GM23248 (cell line): Measurements from ENCODE around the gene COA8. TPM values are rescaled to one million over a fixed set of nuclear protein-coding genes. Genes with fewer than 3 reads are reported as not detected.
A peak's percentile ranks its signal among the peaks of the same experiment; 100 is the strongest.

Experiments
- DNase-seq: peaks from one replicate; pipeline ENCODE4 v3.0.0-alpha.2; 2015
- H2AFZ ChIP-seq: fragments of 200-600 bp; sonication (generic); 2 replicates; pipeline ENCODE4 v1.6.1; 2016; ENCODE audit warnings: antibody characterized with exemption
- H3F3A ChIP-seq: fragments of 200-600 bp; sonication (generic); 2 replicates; pipeline ENCODE4 v1.6.1; 2016; ENCODE audit warnings: mild to moderate bottlenecking, antibody characterized with exemption, mixed run types; ENCODE audit not compliant: insufficient read depth
- H3K27ac ChIP-seq: fragments of 200-600 bp; sonication (generic); 2 replicates; pipeline ENCODE4 v1.5.1; 2016; ENCODE audit warnings: mild to moderate bottlenecking
- H3K27me3 ChIP-seq: fragments of 200-600 bp; sonication (generic); replicated peaks from 2 replicates; pipeline ENCODE4 v1.6.1; 2016; ENCODE audit warnings: mild to moderate bottlenecking; ENCODE audit not compliant: insufficient read depth
- H3K36me3 ChIP-seq: fragments of 200-600 bp; sonication (generic); 2 replicates; pipeline ENCODE4 v1.6.1; 2016; ENCODE audit warnings: low read depth, mild to moderate bottlenecking
- H3K4me1 ChIP-seq: fragments of 200-600 bp; sonication (generic); 2 replicates; pipeline ENCODE4 v1.6.1; 2016; ENCODE audit warnings: mild to moderate bottlenecking; ENCODE audit not compliant: insufficient read depth
- H3K4me2 ChIP-seq: fragments of 200-600 bp; sonication (generic); one replicate; pipeline ENCODE4 v1.6.1; 2016; ENCODE audit warnings: mild to moderate bottlenecking; ENCODE audit not compliant: unreplicated experiment
- H3K4me3 ChIP-seq: fragments of 200-600 bp; sonication (generic); 2 replicates; pipeline ENCODE4 v1.5.1; 2016; ENCODE audit warnings: mild to moderate bottlenecking
- H3K79me2 ChIP-seq: fragments of 200-600 bp; sonication (generic); 2 replicates; pipeline ENCODE4 v1.6.1; 2016; ENCODE audit warnings: mild to moderate bottlenecking; ENCODE audit not compliant: insufficient read depth
- H3K9ac ChIP-seq: fragments of 200-600 bp; sonication (generic); 2 replicates; pipeline ENCODE4 v1.6.1; 2016; ENCODE audit warnings: mild to moderate bottlenecking
- H3K9me2 ChIP-seq: fragments of 200-600 bp; sonication (generic); 2 replicates; pipeline ENCODE4 v1.6.1; 2016; ENCODE audit warnings: mixed run types, mild to moderate bottlenecking, moderate library complexity; ENCODE audit not compliant: insufficient read depth
- H3K9me3 ChIP-seq: fragments of 200-600 bp; sonication (generic); one replicate; pipeline ENCODE4 v1.6.1; 2017; ENCODE audit warnings: low read depth
- H4K20me1 ChIP-seq: fragments of 200-600 bp; sonication (generic); 2 replicates; pipeline ENCODE4 v1.6.0; 2016; ENCODE audit not compliant: insufficient read depth
- EZH2 ChIP-seq: fragments of 200-600 bp; sonication (generic); IDR thresholded peaks from 2 replicates; pipeline ENCODE4 v1.6.1; 2018; ENCODE audit warnings: antibody characterized with exemption, mild to moderate bottlenecking; ENCODE audit not compliant: insufficient read depth, poor library complexity, severe bottlenecking
- EZH2phosphoT487 ChIP-seq: fragments of 200-600 bp; sonication (generic); IDR thresholded peaks from 2 replicates; pipeline ENCODE4 v1.6.1; 2018; ENCODE audit warnings: antibody characterized with exemption, moderate library complexity, mild to moderate bottlenecking, low read depth; ENCODE audit not compliant: insufficient read depth
- WGBS, 2 experiments: methylation state at CpG; one replicate each; pipeline ENCODE4 v1.1.6; 2015 to 2017; ENCODE audit warnings: low lambda C conversion rate in 2 of 2, low coverage in 1 of 2; ENCODE audit errors: missing lambda C conversion rate in 2 of 2; 5-methylcytosine and 5-hydroxymethylcytosine counted together
- in situ Hi-C: fragments of 300-500 bp; cut with MboI; formaldehyde crosslinking; loops from 2 replicates; pipeline ENCODE4 v1.15.0; 2020
- polyA plus RNA-seq: library from polyadenylated mRNA; unstranded; fragments of >200 nt; fragmentation: Nextera tagmentation; extraction: Ambion mirVana; gene quantifications from 2 replicates; pipeline ENCODE4 v1.2.1, GENCODE V29; 2016
- total RNA-seq: library from RNA; depleted of rRNA; stranded (reverse); fragments of >200 nt; shearing (Covaris generic); gene quantifications from 2 replicates; pipeline ENCODE4 v1.2.3, GENCODE V29; 2014

COA8 gene
- total and polyA plus RNA-seq, 2 experiments from 2014 or later = 28.9 to 96.3 TPM

DNA sequence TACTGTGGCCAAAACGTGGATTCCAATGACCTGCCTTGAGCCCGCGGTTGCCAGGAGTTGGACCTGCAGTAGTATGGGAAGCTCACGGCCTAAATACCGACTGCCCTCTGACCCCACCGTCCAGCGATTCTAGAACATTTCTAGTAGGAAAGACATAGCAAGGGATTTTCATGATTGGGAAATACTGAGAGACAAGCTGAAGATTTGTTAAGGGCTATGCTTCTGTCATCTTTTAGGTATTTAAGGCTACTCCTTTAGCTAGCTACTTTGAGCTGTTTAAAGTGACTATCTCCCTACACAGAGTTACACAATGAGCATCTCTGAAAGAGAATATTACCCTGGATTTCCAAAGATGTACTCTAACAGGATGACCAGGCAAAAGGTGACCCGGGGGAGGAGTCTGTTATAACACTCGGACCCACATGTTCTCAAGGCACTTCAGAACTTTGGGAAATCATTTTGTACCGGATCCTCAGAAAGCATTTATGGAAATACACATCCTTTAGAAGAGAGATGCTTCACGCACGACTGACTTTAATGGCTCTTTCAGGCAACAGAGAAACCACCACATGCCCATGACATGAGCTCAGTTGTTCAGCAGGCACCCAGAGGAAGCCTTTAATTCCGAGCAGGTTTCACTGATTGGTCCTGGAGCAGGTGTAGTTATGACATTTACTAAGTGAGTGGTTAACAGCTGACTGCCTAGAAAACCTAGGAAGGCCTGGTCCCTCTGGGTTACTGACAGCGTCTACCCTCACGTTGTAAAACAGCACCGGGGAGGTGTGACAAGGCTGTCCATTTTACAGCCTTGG, 4.5 kb upstream of the COA8 start:
- 0 out of 2 replicates have a peak overlapping the region, but pooled peaks have one; percentile 1 for H3K4me3 ChIP-seq
- peak; percentile 89 for DNase-seq
- peak overlapping the region; percentile 32 for H3K4me2 ChIP-seq
- peak overlapping the region; percentile 87 for H3K27ac ChIP-seq
- H3K9ac ChIP-seq = peak overlapping the region; percentile 56
- H3K79me2 ChIP-seq = peaks cover 78% of the 10 kb centered on the region
- no peak overlapping the region for H2AFZ ChIP-seq
- H4K20me1 ChIP-seq = no peaks in the 10 kb centered on the region
- H3K36me3 ChIP-seq = peaks cover 23% of the 10 kb centered on the region
- H3K27me3 ChIP-seq = no peaks in the 10 kb centered on the region
- H3K9me3 ChIP-seq = no peaks in the 10 kb centered on the region
- in situ Hi-C loops = no loop called here
- TF ChIP-seq EZH2 = no peak
- TF ChIP-seq EZH2phosphoT487 = no peak
- H3K4me1 ChIP-seq = peaks cover 27% of the 10 kb centered on the region
- H3K9me2 ChIP-seq = no peaks in the 10 kb centered on the region
- H3F3A ChIP-seq = peaks cover 51% of the 10 kb centered on the region
- WGBS, 2 experiments = 71 to 72% methylated on average over 16 of the region's 16 CpGs

DNA sequence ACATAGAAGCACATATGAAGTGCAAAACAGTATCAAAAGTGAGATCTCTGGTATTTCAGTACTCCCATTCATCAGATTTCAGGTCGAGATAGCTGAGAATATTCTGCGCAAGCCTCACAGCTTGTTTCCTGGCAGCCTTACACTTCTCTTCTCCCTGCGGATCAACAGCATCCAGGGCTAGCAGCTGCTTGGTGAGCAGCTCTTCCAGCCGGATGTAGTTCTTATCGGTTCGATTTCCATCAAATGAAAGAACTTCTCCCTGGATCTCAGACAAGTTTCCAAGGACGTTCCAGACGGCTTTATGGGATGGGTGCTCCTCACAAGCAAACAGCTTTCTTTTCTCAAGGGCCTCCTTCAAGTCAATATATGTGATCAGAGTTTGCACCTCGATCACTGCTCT, 3.0 kb upstream of the COA8 start:
- peaks cover 33% of the 10 kb centered on the region for H3K4me1 ChIP-seq
- H3K9me2 ChIP-seq = no peaks in the 10 kb centered on the region
- H4K20me1 ChIP-seq = no peaks in the 10 kb centered on the region
- no peaks in the 10 kb centered on the region for H3K27me3 ChIP-seq
- no peak overlapping the region for H3K4me2 ChIP-seq
- TF ChIP-seq EZH2phosphoT487 (no peak), EZH2 (no peak)
- H3K27ac ChIP-seq = no peak overlapping the region
- H3F3A ChIP-seq = peaks cover 51% of the 10 kb centered on the region
- H3K9ac ChIP-seq = no peak overlapping the region
- in situ Hi-C loops = no loop called here
- H3K36me3 ChIP-seq = peaks cover 23% of the 10 kb centered on the region
- H3K79me2 ChIP-seq = peaks cover 90% of the 10 kb centered on the region
- no peak overlapping the region for H3K4me3 ChIP-seq
- no peak overlapping the region for H2AFZ ChIP-seq
- no peak for DNase-seq
- WGBS, 2 experiments = 72 to 74% methylated on average over 9 of the region's 9 CpGs
- no peaks in the 10 kb centered on the region for H3K9me3 ChIP-seq

DNA sequence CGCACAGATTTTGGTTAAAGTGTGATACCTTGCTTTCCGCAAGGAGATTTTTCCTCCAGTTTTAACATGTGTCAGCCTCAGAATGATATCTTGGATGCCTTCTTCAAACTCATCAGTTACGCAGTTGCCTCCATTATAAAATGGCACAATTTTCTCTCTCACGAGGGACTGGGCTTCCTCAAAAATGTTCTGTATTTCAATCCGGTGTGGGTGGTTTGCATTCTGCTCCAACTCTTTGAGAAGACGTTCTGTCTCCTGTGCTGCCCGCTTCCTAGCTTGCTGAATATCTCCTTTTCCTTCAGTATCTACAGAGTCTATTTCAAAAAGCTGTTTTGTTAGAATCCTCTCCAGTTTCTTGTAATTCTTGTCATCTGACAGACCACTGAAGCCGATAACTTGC, 2.1 kb upstream of the COA8 start:
- Histone ChIP-seq H3K9me2 (no peaks in the 10 kb centered on the region), H3K9ac (peak overlapping the region; percentile 93), H3F3A (peaks cover 51% of the 10 kb centered on the region), H3K27me3 (no peaks in the 10 kb centered on the region), H3K36me3 (peaks cover 23% of the 10 kb centered on the region), H3K9me3 (no peaks in the 10 kb centered on the region), H3K4me3 (peak overlapping the region; percentile 89), H3K27ac (peak overlapping the region; percentile 95), H3K79me2 (peaks cover 90% of the 10 kb centered on the region), H3K4me1 (peaks cover 33% of the 10 kb centered on the region), H3K4me2 (peak overlapping the region; percentile 91), H2AFZ (no peak overlapping the region), H4K20me1 (no peaks in the 10 kb centered on the region)
- WGBS, 2 experiments = 82% methylated on average over 8 of the region's 8 CpGs
- no peak for DNase-seq
- TF ChIP-seq EZH2phosphoT487 (no peak), EZH2 (no peak)
- in situ Hi-C loops = no loop called here

DNA sequence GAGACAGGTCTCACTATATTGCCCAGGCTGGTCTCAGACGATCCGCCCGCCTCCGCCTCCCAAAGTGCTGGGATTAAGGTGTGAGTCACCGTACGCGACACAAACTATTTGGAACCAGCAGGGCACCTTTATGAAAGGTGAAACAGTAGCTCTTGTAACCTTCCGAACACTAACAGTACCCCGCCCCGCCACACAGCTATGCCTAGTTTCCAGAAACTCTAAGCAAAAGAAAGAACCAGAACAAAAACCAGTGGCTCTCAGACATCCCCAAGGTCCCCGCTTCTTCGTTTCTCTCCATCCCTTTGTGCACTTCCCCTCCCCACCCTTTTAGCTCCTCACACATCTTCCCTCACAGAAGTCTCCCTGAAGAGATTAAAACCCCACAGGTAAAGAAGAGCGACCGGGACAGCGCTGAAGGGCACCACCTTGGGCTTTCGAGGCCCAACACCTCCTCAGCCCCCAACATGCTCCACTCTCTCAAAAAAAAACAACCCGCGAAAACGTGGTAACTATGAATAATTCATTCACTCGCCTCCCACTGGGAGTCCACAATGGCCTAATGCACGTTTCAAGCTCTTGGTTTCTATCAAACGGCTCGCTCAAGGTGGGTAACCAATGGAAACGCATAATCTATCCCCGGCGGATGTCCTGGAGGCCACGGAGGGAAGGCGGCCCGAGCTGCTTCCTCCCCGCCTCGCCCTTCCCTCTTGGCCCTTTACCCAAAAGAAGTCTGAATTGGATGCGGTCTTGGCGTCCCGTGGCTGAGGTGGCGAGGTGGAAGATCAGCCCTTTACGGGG, 1.2 kb upstream of the COA8 start:
- Histone ChIP-seq H2AFZ (peak overlapping the region; percentile 77), H3K27ac (peak overlapping the region; percentile 95), H3K9me2 (no peaks in the 10 kb centered on the region), H3K27me3 (no peaks in the 10 kb centered on the region), H3F3A (peaks cover 50% of the 10 kb centered on the region), H3K9me3 (no peaks in the 10 kb centered on the region), H3K79me2 (peaks cover 90% of the 10 kb centered on the region), H3K36me3 (peaks cover 23% of the 10 kb centered on the region), H3K4me3 (peak overlapping the region; percentile 89), H3K4me2 (peak overlapping the region; percentile 91), H3K9ac (peak overlapping the region; percentile 93), H4K20me1 (no peaks in the 10 kb centered on the region), H3K4me1 (peaks cover 33% of the 10 kb centered on the region)
- DNase-seq = peak; percentile 86
- 3% methylated on average over 36 of the region's 36 CpGs for WGBS, 2 experiments
- TF ChIP-seq EZH2phosphoT487 (no peak), EZH2 (no peak)
- in situ Hi-C loops = no loop called here
